Femur (tissue), 1 donor: ENCODE measurements around the gene TENM3.

Experiments
- DNase-seq: peaks from one replicate; pipeline ENCODE4 v3.0.0-alpha.2; 2017

The TENM3 gene

DNA sequence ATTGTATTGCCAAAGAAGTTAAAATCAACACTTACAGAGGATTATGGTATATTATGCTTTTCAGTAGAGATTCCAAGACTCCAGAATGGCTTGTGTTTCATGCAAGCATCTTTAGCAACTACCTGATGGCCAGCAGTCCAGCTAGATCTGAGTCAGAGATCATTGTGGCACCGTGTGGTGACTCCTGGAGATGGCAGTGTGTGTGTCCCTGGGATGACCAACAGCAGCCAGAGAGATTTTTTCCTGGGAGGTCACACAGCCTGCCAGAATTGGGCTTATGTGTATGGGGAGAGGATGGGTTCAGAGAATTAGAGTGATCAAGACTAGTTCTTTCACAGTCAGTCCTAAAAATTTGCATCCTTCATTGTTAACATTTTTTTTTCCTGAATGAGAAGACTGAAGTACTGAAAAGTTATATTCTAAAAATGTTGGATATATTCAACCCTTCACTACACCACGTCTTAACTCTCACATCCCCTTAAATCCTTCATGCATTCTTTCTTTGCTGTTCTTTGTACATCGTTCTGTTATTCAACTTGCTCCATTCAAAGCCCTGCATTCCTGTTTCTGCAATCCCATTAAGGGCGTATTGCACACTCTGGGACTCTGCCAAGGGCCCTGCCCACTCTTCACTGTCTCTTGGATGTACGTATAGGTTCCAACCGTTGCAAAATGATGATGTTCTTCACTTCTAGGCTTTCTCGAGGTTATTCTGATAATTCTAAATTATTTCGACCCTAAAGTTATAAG lies 12.4 kb downstream of the TENM3 start:
- DNase-seq: no peak

DNA sequence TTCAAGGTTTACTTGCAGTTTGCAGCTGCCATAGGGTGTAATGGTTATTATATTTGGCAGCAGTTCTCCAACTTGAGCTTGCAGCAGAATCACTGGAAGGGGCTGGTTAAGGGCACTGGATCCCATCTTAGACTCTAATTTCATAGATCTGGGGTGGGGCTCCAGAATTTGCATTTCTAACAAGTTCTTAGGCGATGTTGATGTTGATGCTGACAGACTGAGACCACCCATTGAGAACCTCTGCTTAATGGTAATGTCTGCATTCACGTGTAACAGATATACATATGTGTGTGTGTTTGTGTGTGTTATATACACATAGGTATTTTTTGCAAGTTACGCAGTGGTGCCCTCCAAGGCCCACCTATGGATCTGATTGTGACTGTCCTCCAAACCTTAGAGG lies 13.8 kb downstream of the TENM3 start:
- no peak for DNase-seq

DNA sequence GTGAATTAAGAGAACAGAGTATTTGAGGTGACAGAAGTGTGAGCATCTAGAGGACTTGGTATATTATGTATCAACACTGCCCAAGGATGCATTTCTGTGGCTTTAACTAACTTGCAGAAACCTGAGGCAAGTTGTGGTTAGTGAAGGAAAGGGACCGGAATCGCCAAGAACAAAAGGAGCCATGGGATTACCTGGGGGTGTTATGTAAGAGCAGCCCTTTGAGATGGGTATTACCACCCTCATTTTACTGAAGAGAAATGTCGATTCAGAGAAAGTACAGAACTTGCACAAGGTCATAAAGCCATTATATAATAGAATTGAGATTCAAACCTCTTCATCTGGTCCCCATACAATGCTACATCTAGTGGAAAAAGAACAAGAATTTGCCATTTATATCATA lies 14.3 kb downstream of the TENM3 start:
- DNase-seq: no peak

DNA sequence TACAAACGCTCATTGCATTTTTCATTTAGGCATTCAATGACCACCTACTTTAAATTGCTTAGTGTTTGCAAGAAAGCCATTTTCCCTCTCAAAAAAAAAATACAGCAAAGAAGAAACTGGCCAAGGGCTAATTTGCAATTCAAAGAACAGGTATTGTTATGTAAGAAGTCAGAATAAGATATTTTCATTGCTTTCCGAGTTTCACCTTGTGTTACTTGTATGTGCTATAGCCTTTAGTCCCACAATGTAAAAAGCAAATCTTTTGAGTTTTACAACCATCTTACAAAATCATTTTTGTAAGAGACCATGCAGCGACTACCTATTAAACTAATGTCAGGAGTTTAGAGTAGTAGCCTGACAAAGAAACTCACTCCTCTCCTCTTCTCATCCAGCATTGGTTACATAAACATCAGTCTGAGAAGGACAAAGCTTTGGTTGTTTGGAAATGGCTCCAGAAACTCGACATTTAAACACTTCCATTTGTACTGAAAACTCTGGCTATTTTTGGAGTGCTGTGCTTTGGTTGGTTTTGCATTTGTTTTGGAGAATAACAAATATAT lies 15.3 kb downstream of the TENM3 start:
- DNase-seq: no peak

DNA sequence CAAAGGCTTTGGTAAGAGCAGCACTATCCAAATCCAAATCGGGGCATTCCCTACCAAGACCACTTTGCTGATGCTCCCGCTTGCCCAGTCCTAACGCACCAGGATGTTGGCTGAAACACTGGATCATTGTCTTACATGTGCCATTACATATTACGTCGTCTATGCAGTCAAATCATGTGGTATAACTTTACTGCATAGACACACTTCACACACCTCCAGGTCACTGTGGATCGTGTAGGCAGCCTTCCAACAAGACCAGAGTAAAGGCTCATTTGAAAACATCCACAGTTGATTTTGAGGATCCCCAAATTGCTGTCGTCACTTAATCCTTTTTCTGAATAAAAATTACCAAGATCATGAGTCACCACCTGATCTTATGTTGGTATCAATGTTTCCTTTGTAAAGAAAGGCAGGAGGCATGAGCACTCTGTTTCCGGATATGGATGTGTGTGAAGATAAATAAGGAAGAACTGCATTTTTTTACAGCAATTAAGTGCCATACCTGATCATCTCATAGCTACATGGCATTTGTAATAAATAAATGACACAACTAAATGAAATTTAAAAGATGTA lies 18.5 kb downstream of the TENM3 start:
- no peak for DNase-seq

DNA sequence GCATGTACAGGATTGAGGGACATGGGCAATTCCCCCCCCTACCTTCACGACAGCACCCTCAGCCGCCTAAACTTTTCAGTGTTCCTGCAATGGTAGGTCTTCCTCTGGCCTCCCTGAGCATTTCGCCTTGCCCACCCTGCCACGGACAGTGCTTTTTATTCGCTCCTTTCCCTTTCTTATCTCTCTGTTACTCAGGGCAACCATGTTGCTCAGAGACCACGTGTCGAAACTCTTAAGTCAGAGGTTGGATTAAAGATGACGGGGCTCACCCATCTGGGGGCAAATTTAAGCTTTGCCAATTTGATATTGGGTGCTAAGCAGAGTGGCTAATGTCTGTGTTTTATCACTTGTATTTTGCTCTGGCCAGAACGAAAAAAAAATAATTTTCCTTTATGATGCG lies 20.4 kb downstream of the TENM3 start:
- DNase-seq: no peak

DNA sequence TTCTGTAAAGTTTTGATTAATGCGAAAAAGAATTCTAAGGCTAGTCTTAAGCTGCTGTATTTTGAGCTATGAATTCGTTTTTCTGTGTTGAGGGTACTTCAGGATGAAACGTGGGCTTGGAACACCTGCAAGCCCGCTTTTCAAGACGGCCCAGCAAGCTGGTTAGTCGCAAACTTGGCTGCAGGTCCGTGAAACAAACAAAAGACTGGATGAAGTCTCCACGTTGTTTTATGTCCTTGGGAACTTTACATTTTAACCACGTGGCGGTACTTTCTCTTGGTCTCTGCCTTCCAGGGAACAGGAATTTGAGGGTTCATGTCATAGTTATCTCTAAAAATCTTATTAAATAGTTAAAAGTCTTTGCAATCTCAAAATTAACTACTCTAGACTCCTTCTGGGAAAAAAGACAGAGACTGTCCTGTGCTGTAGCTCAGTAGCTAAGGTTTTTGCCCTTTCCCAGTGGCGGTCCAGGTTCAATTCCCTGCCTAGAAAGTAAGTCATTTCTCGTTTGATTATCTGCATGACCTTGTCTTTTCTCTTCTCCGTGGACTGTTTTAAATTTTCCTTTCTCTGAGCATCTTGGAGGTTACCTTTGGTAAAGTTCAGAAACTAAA lies 21.0 kb downstream of the TENM3 start:
- no peak for DNase-seq

DNA sequence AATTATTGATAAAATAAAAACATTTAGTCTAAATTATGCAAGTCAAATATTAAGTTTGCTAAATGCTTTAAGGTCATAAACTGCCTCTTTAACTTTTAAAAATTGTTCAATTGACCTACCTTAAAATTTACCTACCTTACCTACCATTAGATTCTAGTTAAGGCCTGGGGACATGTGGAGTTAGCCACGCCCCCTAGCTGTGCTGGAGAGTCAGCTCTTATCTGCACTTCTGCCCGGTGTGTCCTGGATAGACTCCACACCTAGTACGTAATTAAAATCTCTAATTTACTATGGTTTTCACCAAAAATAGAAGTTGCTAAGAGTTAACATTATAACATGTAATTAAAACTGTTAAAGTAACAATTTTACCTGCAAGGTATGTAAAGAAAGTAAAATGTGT lies 22.7 kb downstream of the TENM3 start:
- DNase-seq: no peak

DNA sequence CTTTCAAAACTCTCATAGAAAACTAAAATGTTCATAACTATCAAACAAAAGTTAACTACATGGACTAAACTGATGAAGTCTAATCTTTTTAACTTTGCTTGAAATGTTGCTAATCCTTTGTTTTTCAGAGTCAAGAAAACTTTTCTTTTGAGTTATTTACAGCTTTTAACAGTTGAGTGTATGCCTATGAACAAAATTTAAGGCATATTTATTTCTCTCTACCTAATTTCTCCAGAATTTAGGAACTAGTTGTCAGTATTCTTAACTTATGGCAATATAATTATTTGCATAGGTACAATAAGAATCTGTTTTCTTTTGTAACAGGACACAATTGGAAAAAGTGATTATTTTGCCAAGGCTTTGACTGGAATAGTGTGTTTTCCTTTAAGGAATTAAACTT lies 23.8 kb downstream of the TENM3 start:
- DNase-seq: no peak

DNA sequence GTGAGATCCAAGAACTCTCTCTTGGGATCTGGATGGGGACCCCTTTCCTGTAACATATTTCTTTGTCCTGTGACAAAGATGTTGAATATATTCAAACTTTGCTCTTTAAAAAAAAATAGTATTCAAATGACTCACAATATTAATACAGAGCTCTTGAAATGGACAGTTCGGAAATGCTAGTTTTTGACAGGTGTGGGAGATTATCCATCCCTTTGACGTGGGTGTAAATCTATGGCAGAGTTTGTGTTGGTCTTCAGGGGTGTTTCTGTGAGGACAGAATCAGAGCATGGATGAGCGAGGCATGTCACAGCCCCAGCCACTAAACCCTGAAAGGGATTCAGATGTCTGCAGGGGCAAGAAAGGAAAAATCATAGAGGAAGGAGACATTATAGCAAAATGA lies 25.8 kb downstream of the TENM3 start:
- DNase-seq: no peak

DNA sequence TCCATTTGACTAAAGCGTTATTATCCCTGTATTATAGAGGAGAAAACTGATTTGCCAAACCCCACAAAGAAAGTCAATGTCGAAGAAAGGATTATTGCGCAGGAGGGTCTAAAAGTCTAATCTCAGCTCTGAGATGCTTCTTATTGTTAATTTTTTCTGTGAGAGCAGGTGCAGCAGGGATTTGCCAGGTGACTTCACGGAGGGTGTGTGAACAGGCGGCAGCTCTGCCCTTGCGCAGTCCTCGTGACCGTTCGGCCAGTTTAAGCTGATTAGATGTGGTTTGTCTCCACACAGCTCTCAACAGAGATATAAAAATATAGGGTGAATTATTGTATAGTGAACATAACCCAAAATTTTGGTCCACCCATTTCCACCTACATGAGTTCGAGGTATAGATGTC lies 28.5 kb downstream of the TENM3 start:
- no peak for DNase-seq

DNA sequence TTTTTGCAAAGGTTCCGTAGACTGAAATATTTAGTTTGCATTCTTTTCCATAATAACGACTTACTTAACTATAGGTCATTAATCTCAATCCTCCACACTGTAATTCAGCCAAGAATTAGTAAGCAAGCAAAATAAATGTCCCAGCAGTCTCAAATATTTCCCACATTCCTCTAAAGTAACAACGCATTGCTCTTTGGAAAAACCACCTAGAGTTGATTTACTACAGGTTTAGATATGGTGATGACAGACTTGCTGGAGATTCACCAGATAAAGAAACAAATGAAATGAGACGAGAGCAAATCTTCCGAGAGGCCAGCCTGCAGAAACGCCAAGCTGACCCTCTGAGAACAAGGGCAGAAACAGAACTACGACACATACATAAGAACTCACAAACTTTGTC lies 28.9 kb downstream of the TENM3 start:
- DNase-seq: no peak

DNA sequence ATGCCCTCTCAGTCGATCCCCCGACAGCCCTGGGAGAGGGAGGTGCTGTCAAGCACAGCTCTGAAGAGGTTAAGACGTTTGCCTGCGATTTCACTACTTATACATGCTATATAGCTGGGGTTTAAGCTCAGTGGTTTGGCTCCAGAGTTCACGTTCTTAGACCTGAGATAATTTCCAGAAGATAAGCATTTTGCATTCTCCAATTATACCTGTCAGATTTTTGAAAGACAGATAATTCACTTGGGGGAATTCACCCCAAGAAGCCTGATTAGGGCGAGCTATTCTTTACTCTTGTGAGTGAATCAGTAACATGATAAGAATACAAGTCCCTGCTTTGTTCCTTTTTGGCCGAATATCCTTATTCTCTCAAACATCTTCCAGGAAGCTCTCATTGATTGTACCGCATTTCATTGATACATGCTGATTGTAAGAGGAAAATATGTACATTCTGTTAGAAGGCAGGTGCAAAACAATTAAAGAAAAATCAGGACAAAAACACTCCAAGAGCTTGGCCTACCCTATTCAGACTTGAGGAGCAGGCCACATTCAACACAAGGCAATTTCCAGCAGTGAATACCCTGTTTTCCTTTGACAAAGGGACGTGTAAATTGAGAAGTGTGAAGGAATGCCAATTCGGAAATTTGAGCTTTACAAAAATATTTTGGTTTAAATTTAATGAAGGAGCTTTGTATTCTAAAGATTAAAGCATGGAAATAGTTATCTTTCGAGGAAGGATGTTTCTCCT lies 30.2 kb downstream of the TENM3 start:
- DNase-seq: no peak

DNA sequence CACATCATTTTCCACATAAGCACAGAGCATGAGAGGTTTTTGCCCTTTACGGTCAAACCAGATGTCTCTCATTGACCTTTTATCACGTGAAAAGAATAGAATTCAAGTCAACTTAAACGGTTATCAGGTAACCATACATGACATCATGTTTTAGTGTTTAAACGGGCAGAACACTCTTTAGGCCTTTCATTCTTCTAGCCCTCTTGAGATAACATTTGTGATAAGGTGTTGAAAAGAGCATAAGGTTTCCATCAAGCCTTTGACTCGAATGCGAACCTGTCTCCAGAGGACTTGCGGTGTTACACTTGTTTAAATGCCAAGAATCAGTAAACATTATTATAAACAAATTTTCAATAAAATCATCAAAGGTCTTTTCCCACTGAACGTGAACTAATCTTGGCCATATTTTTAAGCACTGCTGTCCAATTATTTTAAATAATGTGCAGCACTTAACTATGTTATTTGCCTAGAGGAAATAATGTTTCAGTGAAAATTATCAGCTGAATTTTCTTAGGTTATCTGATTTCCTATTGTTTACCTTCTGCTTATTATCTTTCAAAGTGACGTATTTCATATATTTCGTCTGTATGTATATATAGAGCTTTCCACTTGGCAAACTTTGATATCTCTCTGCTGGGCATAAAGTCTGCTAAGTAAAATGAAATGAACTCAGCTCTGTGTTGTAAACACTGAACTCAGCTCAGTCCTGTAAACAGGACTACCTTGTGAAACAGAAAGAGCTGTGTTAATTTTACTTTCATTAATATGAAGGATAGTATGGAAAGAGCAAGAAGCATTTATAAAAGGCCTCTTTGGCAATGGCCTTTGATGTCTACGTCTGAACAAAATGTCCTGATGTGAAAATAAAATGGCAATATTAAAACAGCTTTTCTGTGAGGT lies 33.3 kb downstream of the TENM3 start:
- DNase-seq: no peak

DNA sequence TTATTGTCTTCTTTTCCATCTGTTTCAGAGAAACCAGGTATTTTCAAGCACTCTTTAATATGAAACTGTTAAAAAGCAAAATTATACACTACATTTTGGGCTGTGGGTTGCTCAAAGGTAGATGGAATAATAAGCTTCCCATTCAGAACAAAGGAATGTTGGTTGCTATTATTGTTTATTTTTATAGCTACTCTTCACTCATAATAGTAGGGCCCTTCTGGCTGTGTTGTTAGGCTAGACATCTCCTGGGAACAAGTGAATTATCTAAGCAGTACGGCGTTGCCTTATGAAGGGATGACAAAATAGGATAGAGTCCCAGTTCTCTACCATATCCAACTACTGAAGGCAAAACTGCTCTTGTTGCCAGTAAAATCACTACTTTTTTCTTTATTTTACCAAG lies 34.2 kb downstream of the TENM3 start:
- DNase-seq: no peak

DNA sequence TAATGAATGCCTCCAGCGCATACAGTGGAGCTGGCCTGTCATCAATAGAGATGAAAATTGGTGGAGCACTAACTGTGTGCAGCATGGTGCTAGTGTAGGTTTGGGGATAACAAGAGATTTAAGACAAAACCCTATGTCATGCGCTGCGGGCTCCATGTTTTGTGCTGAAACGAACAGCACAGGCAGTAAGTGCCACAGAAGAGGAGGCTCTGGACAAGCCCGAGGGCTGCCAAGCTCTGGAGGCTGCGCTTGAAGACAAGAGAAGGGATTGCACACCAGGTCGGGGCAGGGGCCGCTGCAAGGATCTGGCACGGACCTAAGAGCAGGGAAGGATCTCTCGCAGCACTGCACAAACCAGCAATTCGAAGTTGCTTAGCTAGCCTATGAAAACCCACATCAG lies 35.5 kb downstream of the TENM3 start:
- DNase-seq: no peak

DNA sequence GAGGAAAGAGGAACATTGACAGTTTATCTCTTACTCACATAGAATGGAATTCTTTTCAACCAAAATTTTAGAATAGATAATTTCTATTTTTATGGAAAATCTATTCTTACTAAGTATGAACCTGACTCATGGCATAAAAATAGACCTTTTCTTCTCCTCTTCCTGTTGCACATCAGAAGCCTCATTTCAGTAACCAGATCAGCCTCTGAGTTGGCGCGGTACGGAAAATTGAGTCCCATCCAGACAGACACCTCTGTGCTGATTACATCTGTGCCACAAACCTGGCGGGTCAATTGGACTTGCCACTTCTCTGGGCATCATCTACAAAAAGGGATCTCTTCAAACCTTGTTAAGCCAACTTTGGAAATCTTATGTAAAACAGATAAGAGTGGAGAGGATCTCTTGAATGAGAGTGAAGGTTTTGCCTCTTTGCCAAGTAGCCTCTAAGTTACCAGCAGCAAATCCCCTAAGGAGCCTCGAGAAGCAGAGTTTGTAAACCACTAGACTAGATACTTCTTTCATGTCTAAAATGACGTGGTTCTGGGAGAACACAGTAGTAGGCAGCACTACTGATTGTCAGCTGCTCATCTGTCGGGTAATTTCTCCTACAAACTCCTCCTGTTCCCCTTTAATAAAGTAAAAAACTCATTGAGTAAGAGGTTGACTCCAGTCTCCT lies 37.4 kb downstream of the TENM3 start:
- no peak for DNase-seq

DNA sequence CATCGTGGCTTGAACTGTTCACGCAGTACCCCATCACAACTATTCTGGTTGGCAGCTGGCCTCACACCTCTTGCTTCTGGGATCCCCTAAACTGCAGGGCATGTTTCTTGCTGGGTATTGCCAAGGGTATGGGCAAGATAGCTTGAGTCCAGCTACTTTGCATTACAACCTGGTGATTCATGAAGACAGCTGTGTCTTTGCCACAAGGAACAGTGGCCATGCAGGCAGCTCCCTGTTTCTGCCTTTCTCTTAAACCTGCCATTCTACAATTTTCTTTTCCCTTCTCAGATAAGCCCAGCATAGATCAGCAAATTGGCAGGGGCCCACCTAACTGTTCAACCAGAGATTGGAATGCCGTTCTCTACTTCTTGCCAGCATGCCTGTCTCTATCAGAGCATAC lies 42.8 kb downstream of the TENM3 start:
- no peak for DNase-seq

DNA sequence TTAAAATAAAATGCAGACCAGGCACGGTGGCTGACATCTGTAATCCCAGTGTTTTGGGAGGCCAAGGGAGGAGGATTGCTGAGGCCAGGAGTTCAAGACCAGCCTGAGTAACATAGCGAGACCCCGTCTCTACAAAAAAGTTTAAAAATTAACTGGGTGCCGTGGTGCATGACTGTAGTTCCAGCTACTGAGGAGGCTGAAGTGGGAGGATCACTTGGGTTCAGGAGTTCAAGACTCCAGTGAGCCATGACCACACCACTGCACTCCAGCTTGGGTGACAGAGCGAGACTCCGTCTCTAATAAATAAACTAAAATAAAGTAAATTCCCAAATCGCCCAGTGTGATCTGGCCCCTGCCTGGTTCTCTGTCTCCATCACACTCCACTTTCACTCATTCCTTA lies 43.7 kb downstream of the TENM3 start:
- DNase-seq: no peak

DNA sequence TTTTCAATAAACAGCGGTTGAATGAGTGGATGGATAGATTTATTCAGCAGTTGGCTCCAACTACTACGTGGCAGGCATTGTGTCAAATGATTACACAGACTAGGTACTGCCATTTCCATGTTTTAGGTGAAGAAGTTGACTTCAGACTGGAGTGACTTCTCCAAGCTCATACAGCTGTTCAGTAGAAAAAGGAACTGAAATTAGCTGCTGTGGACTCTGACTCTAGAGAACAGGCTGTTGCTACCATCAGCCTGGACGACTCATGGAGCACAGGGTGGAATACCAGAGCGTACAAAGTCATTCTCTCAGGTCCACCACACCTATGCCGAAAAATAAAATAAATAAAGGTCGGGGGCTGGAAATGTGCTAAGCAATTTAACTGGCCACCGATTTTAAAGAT lies 45.3 kb downstream of the TENM3 start:
- no peak for DNase-seq

DNA sequence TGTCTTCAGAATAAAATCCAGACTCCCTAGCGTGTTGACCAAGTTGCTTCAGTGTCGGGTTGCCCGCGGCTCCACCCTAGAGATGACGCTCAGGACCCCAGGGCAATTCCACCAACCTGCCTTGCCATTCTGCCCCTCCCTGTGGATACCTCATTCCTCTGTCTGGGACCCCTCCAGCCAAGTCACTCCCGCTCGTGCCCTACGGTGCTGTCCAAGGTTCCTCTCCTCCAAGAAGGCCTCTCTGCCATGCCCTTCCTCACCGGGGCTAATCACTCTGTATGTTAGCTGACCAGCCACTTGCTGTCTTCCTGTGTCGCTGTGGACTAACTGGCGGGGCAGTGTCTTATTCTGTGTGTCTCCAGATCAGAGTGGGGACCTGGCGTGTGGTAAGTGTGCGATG lies 46.6 kb downstream of the TENM3 start:
- DNase-seq: no peak

DNA sequence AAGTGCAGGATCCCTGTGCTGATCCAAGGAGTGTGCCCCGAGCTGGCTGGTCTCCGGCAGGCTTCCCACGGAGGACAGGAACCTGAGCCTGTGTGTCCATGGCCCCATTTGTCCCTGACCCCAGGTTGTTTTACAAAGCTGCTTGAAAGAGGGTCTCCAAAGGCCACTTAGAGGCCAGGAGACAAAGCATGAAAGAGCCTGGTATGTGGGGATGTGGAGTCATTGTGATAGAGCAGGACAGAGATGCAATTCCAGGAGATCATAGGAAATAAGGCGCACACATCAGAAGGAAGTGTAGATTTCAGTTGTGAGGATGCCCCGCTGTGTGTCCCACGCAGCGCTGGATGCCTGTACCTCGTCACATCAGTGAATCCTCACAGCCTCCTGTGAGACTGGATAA lies 48.0 kb downstream of the TENM3 start:
- no peak for DNase-seq
